SU-DHL-6 (cell line): Measurements from ENCODE around the gene KCNQ4.

Experiments
- H2AFZ ChIP-seq: fragments of 200-600 bp; sonication (generic); 2 replicates; pipeline ENCODE4 v1.6.1; 2014; ENCODE audit warnings: low read depth, mild to moderate bottlenecking, moderate library complexity, mixed read lengths, antibody characterized with exemption, low read length; ENCODE audit not compliant: severe bottlenecking
- H3F3A ChIP-seq: fragments of 200-600 bp; shearing (Covaris generic); 2 replicates; pipeline ENCODE4 v1.6.0; 2016; ENCODE audit warnings: antibody characterized with exemption, mild to moderate bottlenecking; ENCODE audit not compliant: insufficient read depth
- H3K27ac ChIP-seq: fragments of 200-600 bp; sonication (generic); 2 replicates; pipeline ENCODE4 v1.5.1; 2016; ENCODE audit warnings: low read depth, mild to moderate bottlenecking, low read length, moderate library complexity, mixed read lengths
- H3K27me3 ChIP-seq: fragments of 200-600 bp; sonication (generic), shearing (Covaris generic); 2 replicates; pipeline ENCODE4 v1.6.0; 2014; ENCODE audit warnings: mild to moderate bottlenecking, low read length
- H3K36me3 ChIP-seq: fragments of 200-600 bp; sonication (generic); 2 replicates; pipeline ENCODE4 v1.6.1; 2014; ENCODE audit warnings: mild to moderate bottlenecking, low read length, mixed read lengths
- H3K4me2 ChIP-seq: fragments of 300-600, 200-600 bp; shearing (Covaris generic), sonication (generic); 2 replicates; pipeline ENCODE4 v1.6.0; 2014; ENCODE audit warnings: low read length, low read depth, mild to moderate bottlenecking; ENCODE audit not compliant: poor library complexity, severe bottlenecking
- H3K4me3 ChIP-seq: fragments of 200-600 bp; sonication (generic); 2 replicates; pipeline ENCODE4 v1.5.1; 2014; ENCODE audit warnings: antibody characterized with exemption, low read length, mild to moderate bottlenecking, mixed read lengths; ENCODE audit not compliant: insufficient read depth, poor library complexity, severe bottlenecking
- H3K79me2 ChIP-seq: fragments of 200-600 bp; sonication (generic); 2 replicates; pipeline ENCODE4 v1.6.1; 2014; ENCODE audit warnings: mild to moderate bottlenecking, low read length, moderate library complexity; ENCODE audit not compliant: insufficient read depth
- H3K9ac ChIP-seq: fragments of 200-600 bp; sonication (generic); 2 replicates; pipeline ENCODE4 v1.7.0; 2014; ENCODE audit warnings: mild to moderate bottlenecking, low read length
- H3K9me2 ChIP-seq: fragments of 200-600 bp; sonication (generic); replicated peaks from 2 replicates; pipeline ENCODE4 v1.6.1; 2014; ENCODE audit warnings: low read length; ENCODE audit not compliant: insufficient read depth
- H3K9me3 ChIP-seq: fragments of 200-600 bp; sonication (generic); 2 replicates; pipeline ENCODE4 v1.6.1; 2014; ENCODE audit warnings: low read length, mixed read lengths; ENCODE audit not compliant: insufficient read depth
- H4K20me1 ChIP-seq: fragments of 200-600 bp; sonication (generic); 2 replicates; pipeline ENCODE4 v1.6.1; 2014; ENCODE audit warnings: low read depth, mild to moderate bottlenecking, antibody characterized with exemption, low read length, moderate library complexity, mixed read lengths
- CTCF ChIP-seq: fragments of 200-600 bp; sonication (generic); IDR thresholded peaks from one replicate; pipeline ENCODE4 v1.5.1; 2017; ENCODE audit warnings: antibody characterized with exemption, mild to moderate bottlenecking, low read length, moderate library complexity; ENCODE audit not compliant: insufficient read depth, poor library complexity, severe bottlenecking
- EZH2phosphoT487 ChIP-seq: fragments of 200-600 bp; sonication (generic), shearing (Covaris generic); conservative IDR thresholded peaks from 2 replicates; pipeline ENCODE4 v1.6.1; 2018; ENCODE audit warnings: mild to moderate bottlenecking, antibody characterized with exemption, low read length, moderate library complexity, mixed read lengths

KCNQ4 gene

GRCh38 chr1:40841602-40842001, 58.0 kb downstream of the KCNQ4 start:
- no peaks in the 10 kb centered on the region for H4K20me1 ChIP-seq
- no peaks in the 10 kb centered on the region for H3K9me2 ChIP-seq
- no peak overlapping the region for H3K9ac ChIP-seq
- H3F3A ChIP-seq: no peaks in the 10 kb centered on the region
- no peaks in the 10 kb centered on the region for H3K27me3 ChIP-seq
- no peak overlapping the region for H3K4me3 ChIP-seq
- no peak for TF ChIP-seq CTCF
- no peak for TF ChIP-seq EZH2phosphoT487
- H3K27ac ChIP-seq: no peak overlapping the region
- H3K36me3 ChIP-seq: no peaks in the 10 kb centered on the region
- no peaks in the 10 kb centered on the region for H3K9me3 ChIP-seq
- H3K79me2 ChIP-seq: no peaks in the 10 kb centered on the region
- H2AFZ ChIP-seq: no peak overlapping the region
- H3K4me2 ChIP-seq: no peak overlapping the region

- no peak overlapping the region for H3K4me2 ChIP-seq
Measured at GRCh38 chr1:40842207-40842606, 58.6 kb downstream of the KCNQ4 start.

GRCh38 chr1:40842691-40843090, 59.1 kb downstream of the KCNQ4 start:
- no peak for TF ChIP-seq CTCF
- no peak for TF ChIP-seq EZH2phosphoT487

More at GRCh38 chr1:40842207-40842606, 58.6 kb downstream of the KCNQ4 start:
- H3K36me3 ChIP-seq: no peaks in the 10 kb centered on the region
- no peaks in the 10 kb centered on the region for H3K9me2 ChIP-seq
- H3K9me3 ChIP-seq: no peaks in the 10 kb centered on the region
- no peaks in the 10 kb centered on the region for H4K20me1 ChIP-seq
- H3K79me2 ChIP-seq: no peaks in the 10 kb centered on the region
- no peak overlapping the region for H3K9ac ChIP-seq
- H3K4me3 ChIP-seq: no peak overlapping the region
- no peaks in the 10 kb centered on the region for H3F3A ChIP-seq
- H2AFZ ChIP-seq: no peak overlapping the region
- no peaks in the 10 kb centered on the region for H3K27me3 ChIP-seq
- no peak for TF ChIP-seq EZH2phosphoT487
- H3K27ac ChIP-seq: no peak overlapping the region

GRCh38 chr1:40844079-40844478, 60.5 kb downstream of the KCNQ4 start:
- H4K20me1 ChIP-seq: no peaks in the 10 kb centered on the region
- no peak overlapping the region for H3K4me2 ChIP-seq
- H3K4me3 ChIP-seq: no peak overlapping the region
- no peaks in the 10 kb centered on the region for H3K9me3 ChIP-seq
- H3K9me2 ChIP-seq: no peaks in the 10 kb centered on the region
- H3K27me3 ChIP-seq: no peaks in the 10 kb centered on the region
- H3K27ac ChIP-seq: no peak overlapping the region
- no peak overlapping the region for H3K9ac ChIP-seq
- TF ChIP-seq EZH2phosphoT487 (no peak), CTCF (no peak)
- H3K36me3 ChIP-seq: no peaks in the 10 kb centered on the region
- no peak overlapping the region for H2AFZ ChIP-seq
- H3K79me2 ChIP-seq: no peaks in the 10 kb centered on the region
- no peaks in the 10 kb centered on the region for H3F3A ChIP-seq

More at GRCh38 chr1:40842691-40843090, 59.1 kb downstream of the KCNQ4 start:
- Histone ChIP-seq H3K9me2 (no peaks in the 10 kb centered on the region), H3K36me3 (no peaks in the 10 kb centered on the region), H3K27me3 (no peaks in the 10 kb centered on the region), H3K9me3 (no peaks in the 10 kb centered on the region), H3F3A (no peaks in the 10 kb centered on the region), H3K27ac (no peak overlapping the region), H2AFZ (no peak overlapping the region), H3K4me3 (no peak overlapping the region), H3K4me2 (no peak overlapping the region), H3K9ac (no peak overlapping the region), H3K79me2 (no peaks in the 10 kb centered on the region), H4K20me1 (no peaks in the 10 kb centered on the region)
